ENCODE results near the gene INAFM1.

INAFM1 gene

DNA sequence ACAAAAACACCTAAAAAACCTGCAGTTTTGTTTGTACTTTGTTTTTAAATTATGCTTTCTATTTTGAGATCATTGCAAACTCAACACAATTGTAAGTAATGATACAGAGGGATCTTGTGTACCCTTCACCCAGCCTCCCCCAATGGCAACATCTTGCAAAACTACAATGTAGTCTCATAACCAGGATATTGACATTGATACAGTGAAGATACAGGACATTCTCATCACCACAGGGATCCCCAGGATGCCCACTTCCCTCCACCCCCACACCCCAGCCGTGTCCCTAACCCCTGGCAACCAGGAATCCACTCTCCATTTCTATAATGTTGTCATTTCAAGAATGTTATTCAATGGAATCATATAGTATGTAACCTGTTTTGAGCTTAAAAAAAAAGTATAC, 46.9 kb downstream of the INAFM1 start:
- no peaks in the 10 kb centered on the region for H3K9me3 ChIP-seq (ENCODE audit: control insufficient read depth, insufficient read depth, low read length)
- H3K4me1 ChIP-seq (ENCODE audit: insufficient read depth, low read length): no peaks in the 10 kb centered on the region
- no peaks in the 10 kb centered on the region for H3K36me3 ChIP-seq (ENCODE audit: insufficient read depth, low read length)
- no peak overlapping the region for H3K9ac ChIP-seq (ENCODE audit: low read depth, low read length)

DNA sequence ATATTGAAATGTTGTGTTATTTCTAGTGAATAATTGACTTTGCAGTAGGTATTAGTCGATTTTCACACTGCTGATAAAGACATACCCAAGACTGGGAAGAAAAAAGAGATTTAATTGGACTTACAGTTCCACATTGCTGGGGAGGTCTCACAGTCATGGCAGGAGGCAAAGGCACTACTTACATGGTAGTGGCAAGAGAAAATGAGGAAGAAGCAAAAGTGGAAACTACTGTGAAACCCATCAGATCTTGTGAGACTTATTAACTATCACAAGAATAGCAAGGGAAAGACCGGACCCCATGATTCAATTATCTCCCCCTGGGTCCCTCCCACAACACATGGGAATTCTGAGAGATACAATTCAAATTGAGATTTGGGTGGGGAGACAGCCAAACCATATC, 47.4 kb downstream of the INAFM1 start:
- H3K9me3 ChIP-seq (ENCODE audit: control insufficient read depth, insufficient read depth, low read length): no peaks in the 10 kb centered on the region
- no peaks in the 10 kb centered on the region for H3K36me3 ChIP-seq (ENCODE audit: insufficient read depth, low read length)
- no peak overlapping the region for H3K9ac ChIP-seq (ENCODE audit: low read depth, low read length)
- H3K4me1 ChIP-seq (ENCODE audit: insufficient read depth, low read length): no peaks in the 10 kb centered on the region

DNA sequence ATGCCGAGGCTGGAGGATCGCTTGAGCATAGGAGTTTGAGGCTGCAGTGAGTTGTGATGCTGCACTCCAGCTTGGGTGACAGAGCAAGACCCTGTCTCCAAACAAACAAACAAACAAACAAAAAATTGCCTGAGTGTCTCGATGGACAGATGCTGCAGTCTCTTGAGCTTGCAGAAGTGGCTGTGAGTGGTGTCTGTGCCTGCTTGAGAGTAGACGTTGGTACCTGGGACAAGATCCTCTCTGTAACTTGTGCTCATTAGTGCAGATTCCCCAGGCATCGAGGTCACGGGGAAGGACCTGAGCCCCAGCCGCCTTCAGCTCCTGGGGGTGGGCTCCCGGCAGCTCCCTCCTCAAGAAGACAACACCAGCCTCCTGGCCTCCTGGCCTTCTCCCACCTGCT, 48.7 kb downstream of the INAFM1 start:
- Histone ChIP-seq H3K36me3 (ENCODE audit: insufficient read depth, low read length) (no peaks in the 10 kb centered on the region), H3K4me1 (ENCODE audit: insufficient read depth, low read length) (no peaks in the 10 kb centered on the region), H3K9ac (ENCODE audit: low read depth, low read length) (no peak overlapping the region), H3K9me3 (ENCODE audit: control insufficient read depth, insufficient read depth, low read length) (no peaks in the 10 kb centered on the region)

DNA sequence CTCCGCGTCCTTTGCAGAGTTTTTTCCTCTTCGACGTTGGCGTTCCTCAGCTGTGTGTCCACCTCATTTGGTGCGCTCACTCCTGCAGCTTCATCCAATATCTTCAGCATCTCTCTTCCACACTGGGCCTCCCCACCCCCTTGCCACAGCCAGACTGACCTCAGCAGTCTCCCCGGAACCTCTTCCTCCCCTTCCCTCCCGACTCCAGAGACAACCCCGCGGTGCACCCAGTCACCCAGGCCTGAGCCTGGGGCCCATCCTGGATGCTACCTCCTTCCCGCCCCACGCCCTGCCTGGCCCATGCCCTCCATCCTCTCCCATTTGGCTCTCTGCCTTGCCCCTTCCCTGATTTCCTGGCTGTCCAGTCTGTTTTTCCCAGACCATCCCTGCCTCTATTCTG, 49.2 kb downstream of the INAFM1 start:
- H3K4me1 ChIP-seq (ENCODE audit: insufficient read depth, low read length): no peaks in the 10 kb centered on the region
- H3K9ac ChIP-seq (ENCODE audit: low read depth, low read length): no peak overlapping the region
- no peaks in the 10 kb centered on the region for H3K36me3 ChIP-seq (ENCODE audit: insufficient read depth, low read length)
- no peaks in the 10 kb centered on the region for H3K9me3 ChIP-seq (ENCODE audit: control insufficient read depth, insufficient read depth, low read length)

DNA sequence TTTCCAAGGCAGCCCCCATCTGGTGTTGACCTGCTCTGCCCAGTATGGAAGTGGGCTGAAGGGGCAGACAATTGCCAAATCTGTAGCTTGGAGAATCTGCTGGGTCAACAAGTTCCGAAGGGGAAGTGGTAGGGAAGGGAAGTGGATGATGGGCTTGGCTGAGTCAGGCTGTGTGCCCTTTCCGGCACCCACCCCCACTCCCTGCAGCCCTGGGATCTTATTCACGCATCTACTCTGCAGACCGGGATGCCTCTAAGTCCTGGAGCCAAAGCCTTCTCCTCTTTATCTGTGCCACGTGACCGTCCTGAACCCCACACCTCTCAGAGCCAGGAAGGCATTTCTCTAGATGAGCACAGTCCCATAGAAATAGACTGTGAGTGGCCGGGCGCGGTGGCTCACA, 49.8 kb downstream of the INAFM1 start:
- no peak overlapping the region for H3K9ac ChIP-seq (ENCODE audit: low read depth, low read length)
- H3K4me1 ChIP-seq (ENCODE audit: insufficient read depth, low read length): no peaks in the 10 kb centered on the region
- H3K36me3 ChIP-seq (ENCODE audit: insufficient read depth, low read length): no peaks in the 10 kb centered on the region
- H3K9me3 ChIP-seq (ENCODE audit: control insufficient read depth, insufficient read depth, low read length): no peaks in the 10 kb centered on the region
